GM23248 (cell line): ENCODE data around the gene CTDP1. TPM values are rescaled to one million over a fixed set of nuclear protein-coding genes. Genes with fewer than 3 reads are reported as not detected.

Experiments used
- DNase-seq: peaks from one replicate; pipeline ENCODE4 v3.0.0-alpha.2; 2015
- H2AFZ ChIP-seq: fragments of 200-600 bp; sonication (generic); 2 replicates; pipeline ENCODE4 v1.6.1; 2016; ENCODE audit warnings: antibody characterized with exemption
- H3F3A ChIP-seq: fragments of 200-600 bp; sonication (generic); 2 replicates; pipeline ENCODE4 v1.6.1; 2016; ENCODE audit warnings: mild to moderate bottlenecking, antibody characterized with exemption, mixed run types; ENCODE audit not compliant: insufficient read depth
- H3K27ac ChIP-seq: fragments of 200-600 bp; sonication (generic); 2 replicates; pipeline ENCODE4 v1.5.1; 2016; ENCODE audit warnings: mild to moderate bottlenecking
- H3K27me3 ChIP-seq: fragments of 200-600 bp; sonication (generic); replicated peaks from 2 replicates; pipeline ENCODE4 v1.6.1; 2016; ENCODE audit warnings: mild to moderate bottlenecking; ENCODE audit not compliant: insufficient read depth
- H3K36me3 ChIP-seq: fragments of 200-600 bp; sonication (generic); 2 replicates; pipeline ENCODE4 v1.6.1; 2016; ENCODE audit warnings: low read depth, mild to moderate bottlenecking
- H3K4me1 ChIP-seq: fragments of 200-600 bp; sonication (generic); 2 replicates; pipeline ENCODE4 v1.6.1; 2016; ENCODE audit warnings: mild to moderate bottlenecking; ENCODE audit not compliant: insufficient read depth
- H3K4me2 ChIP-seq: fragments of 200-600 bp; sonication (generic); one replicate; pipeline ENCODE4 v1.6.1; 2016; ENCODE audit warnings: mild to moderate bottlenecking; ENCODE audit not compliant: unreplicated experiment
- H3K4me3 ChIP-seq: fragments of 200-600 bp; sonication (generic); 2 replicates; pipeline ENCODE4 v1.5.1; 2016; ENCODE audit warnings: mild to moderate bottlenecking
- H3K79me2 ChIP-seq: fragments of 200-600 bp; sonication (generic); 2 replicates; pipeline ENCODE4 v1.6.1; 2016; ENCODE audit warnings: mild to moderate bottlenecking; ENCODE audit not compliant: insufficient read depth
- H3K9ac ChIP-seq: fragments of 200-600 bp; sonication (generic); 2 replicates; pipeline ENCODE4 v1.6.1; 2016; ENCODE audit warnings: mild to moderate bottlenecking
- H3K9me2 ChIP-seq: fragments of 200-600 bp; sonication (generic); 2 replicates; pipeline ENCODE4 v1.6.1; 2016; ENCODE audit warnings: mixed run types, mild to moderate bottlenecking, moderate library complexity; ENCODE audit not compliant: insufficient read depth
- H3K9me3 ChIP-seq: fragments of 200-600 bp; sonication (generic); one replicate; pipeline ENCODE4 v1.6.1; 2017; ENCODE audit warnings: low read depth
- H4K20me1 ChIP-seq: fragments of 200-600 bp; sonication (generic); 2 replicates; pipeline ENCODE4 v1.6.0; 2016; ENCODE audit not compliant: insufficient read depth
- EZH2 ChIP-seq: fragments of 200-600 bp; sonication (generic); IDR thresholded peaks from 2 replicates; pipeline ENCODE4 v1.6.1; 2018; ENCODE audit warnings: antibody characterized with exemption, mild to moderate bottlenecking; ENCODE audit not compliant: insufficient read depth, poor library complexity, severe bottlenecking
- EZH2phosphoT487 ChIP-seq: fragments of 200-600 bp; sonication (generic); IDR thresholded peaks from 2 replicates; pipeline ENCODE4 v1.6.1; 2018; ENCODE audit warnings: antibody characterized with exemption, moderate library complexity, mild to moderate bottlenecking, low read depth; ENCODE audit not compliant: insufficient read depth
- WGBS, 2 experiments: methylation state at CpG; one replicate each; pipeline ENCODE4 v1.1.6; 2015 to 2017; ENCODE audit warnings: low lambda C conversion rate in 2 of 2, low coverage in 1 of 2; ENCODE audit errors: missing lambda C conversion rate in 2 of 2; 5-methylcytosine and 5-hydroxymethylcytosine counted together
- in situ Hi-C: fragments of 300-500 bp; cut with MboI; formaldehyde crosslinking; loops from 2 replicates; pipeline ENCODE4 v1.15.0; 2020
- polyA plus RNA-seq: library from polyadenylated mRNA; unstranded; fragments of >200 nt; fragmentation: Nextera tagmentation; extraction: Ambion mirVana; gene quantifications from 2 replicates; pipeline ENCODE4 v1.2.1, GENCODE V29; 2016
- total RNA-seq: library from RNA; depleted of rRNA; stranded (reverse); fragments of >200 nt; shearing (Covaris generic); gene quantifications from 2 replicates; pipeline ENCODE4 v1.2.3, GENCODE V29; 2014

Gene CTDP1
- total and polyA plus RNA-seq, 2 experiments from 2014 or later = 6.7 to 26.0 TPM

- no peaks in the 10 kb centered on the region for H3K36me3 ChIP-seq
- no peak for TF ChIP-seq EZH2
- TF ChIP-seq EZH2phosphoT487 = no peak
- H3F3A ChIP-seq = no peaks in the 10 kb centered on the region
- H4K20me1 ChIP-seq = no peaks in the 10 kb centered on the region
- H3K27me3 ChIP-seq = peaks cover 14% of the 10 kb centered on the region; the same call in 1 of the 2 replicates
- in situ Hi-C loops = no loop called here
- no peak overlapping the region for H3K4me2 ChIP-seq
- H3K9me2 ChIP-seq = no peaks in the 10 kb centered on the region
- H3K9me3 ChIP-seq = no peaks in the 10 kb centered on the region
- H3K4me3 ChIP-seq = no peak overlapping the region
- H3K4me1 ChIP-seq = no peaks in the 10 kb centered on the region
- H3K79me2 ChIP-seq = no peaks in the 10 kb centered on the region
- H3K9ac ChIP-seq = no peak overlapping the region
- DNase-seq = no peak
- H3K27ac ChIP-seq = no peak overlapping the region
- WGBS, 2 experiments = 84 to 89% methylated on average over 14 of the region's 14 CpGs
- H2AFZ ChIP-seq = no peak overlapping the region
Measured at GRCh38 chr18:79632765-79633164, 46.8 kb upstream of the CTDP1 start.

GRCh38 chr18:79634186-79634585 is 45.4 kb upstream of the CTDP1 start:
- TF ChIP-seq EZH2phosphoT487 = no peak
- H3F3A ChIP-seq = no peaks in the 10 kb centered on the region
- H3K4me1 ChIP-seq = no peaks in the 10 kb centered on the region
- H3K27ac ChIP-seq = no peak overlapping the region
- in situ Hi-C loops = no loop called here
- no peak for DNase-seq
- H3K9ac ChIP-seq = no peak overlapping the region
- no peak overlapping the region for H3K4me2 ChIP-seq
- H4K20me1 ChIP-seq = no peaks in the 10 kb centered on the region
- WGBS, 2 experiments = 94 to 96% methylated on average over 5 of the region's 5 CpGs
- H3K4me3 ChIP-seq = no peak overlapping the region
- H3K36me3 ChIP-seq = no peaks in the 10 kb centered on the region
- no peak overlapping the region for H2AFZ ChIP-seq
- H3K9me3 ChIP-seq = no peaks in the 10 kb centered on the region
- no peaks in the 10 kb centered on the region for H3K9me2 ChIP-seq
- peaks cover 16% of the 10 kb centered on the region; the same call in 1 of the 2 replicates for H3K27me3 ChIP-seq
- H3K79me2 ChIP-seq = no peaks in the 10 kb centered on the region

- no peak overlapping the region for H3K9ac ChIP-seq
- H3K79me2 ChIP-seq = no peaks in the 10 kb centered on the region
- no peaks in the 10 kb centered on the region for H3K9me2 ChIP-seq
- no peaks in the 10 kb centered on the region for H3K9me3 ChIP-seq
- 69 to 71% methylated on average over 22 to 23 of the region's 23 CpGs for WGBS, 2 experiments
- H3K4me2 ChIP-seq = no peak overlapping the region
- 0 out of 2 replicates have a peak, but pooled peaks cover 15% of the 10 kb centered on the region for H3K27me3 ChIP-seq
- TF ChIP-seq EZH2phosphoT487 = no peak
- no peak overlapping the region for H3K4me3 ChIP-seq
- H3K4me1 ChIP-seq = no peaks in the 10 kb centered on the region
- H3F3A ChIP-seq = no peaks in the 10 kb centered on the region
- H3K27ac ChIP-seq = no peak overlapping the region
- H2AFZ ChIP-seq = no peak overlapping the region
- peak; percentile 71 for DNase-seq
- no peaks in the 10 kb centered on the region for H3K36me3 ChIP-seq
- H4K20me1 ChIP-seq = no peaks in the 10 kb centered on the region
- in situ Hi-C loops = no loop called here
Measured at GRCh38 chr18:79634593-79635426, 44.8 kb upstream of the CTDP1 start.

GRCh38 chr18:79635427-79635726 is 44.2 kb upstream of the CTDP1 start:
- TF ChIP-seq EZH2phosphoT487 (no peak), EZH2 (no peak)
- Histone ChIP-seq H3K9ac (no peak overlapping the region), H3K4me3 (no peak overlapping the region), H3K9me3 (no peaks in the 10 kb centered on the region), H3K79me2 (no peaks in the 10 kb centered on the region), H3K4me1 (no peaks in the 10 kb centered on the region), H2AFZ (no peak overlapping the region), H3K9me2 (no peaks in the 10 kb centered on the region), H3F3A (no peaks in the 10 kb centered on the region), H3K27me3 (0 out of 2 replicates have a peak, but pooled peaks cover 13% of the 10 kb centered on the region), H3K4me2 (no peak overlapping the region), H4K20me1 (no peaks in the 10 kb centered on the region), H3K36me3 (no peaks in the 10 kb centered on the region), H3K27ac (no peak overlapping the region)
- in situ Hi-C loops = no loop called here
- WGBS, 2 experiments = 89 to 92% methylated on average over 15 of the region's 15 CpGs
- no peak for DNase-seq
